GM18867 (cell line): ENCODE results near the gene ATP8B1.
"Not testable (repeated sequence)": the region's sequence is repeated elsewhere in the genome, so short reads cannot be mapped to it uniquely, and the experiment has no call there.

ENCODE experiments used
- ATAC-seq: cut with Tn5 transposase; IDR thresholded peaks from one replicate; pipeline ENCODE4 v1.9.1; 2021; ENCODE audit warnings: mild to moderate bottlenecking, moderate library complexity; ENCODE audit not compliant: unreplicated experiment

Gene ATP8B1

DNA sequence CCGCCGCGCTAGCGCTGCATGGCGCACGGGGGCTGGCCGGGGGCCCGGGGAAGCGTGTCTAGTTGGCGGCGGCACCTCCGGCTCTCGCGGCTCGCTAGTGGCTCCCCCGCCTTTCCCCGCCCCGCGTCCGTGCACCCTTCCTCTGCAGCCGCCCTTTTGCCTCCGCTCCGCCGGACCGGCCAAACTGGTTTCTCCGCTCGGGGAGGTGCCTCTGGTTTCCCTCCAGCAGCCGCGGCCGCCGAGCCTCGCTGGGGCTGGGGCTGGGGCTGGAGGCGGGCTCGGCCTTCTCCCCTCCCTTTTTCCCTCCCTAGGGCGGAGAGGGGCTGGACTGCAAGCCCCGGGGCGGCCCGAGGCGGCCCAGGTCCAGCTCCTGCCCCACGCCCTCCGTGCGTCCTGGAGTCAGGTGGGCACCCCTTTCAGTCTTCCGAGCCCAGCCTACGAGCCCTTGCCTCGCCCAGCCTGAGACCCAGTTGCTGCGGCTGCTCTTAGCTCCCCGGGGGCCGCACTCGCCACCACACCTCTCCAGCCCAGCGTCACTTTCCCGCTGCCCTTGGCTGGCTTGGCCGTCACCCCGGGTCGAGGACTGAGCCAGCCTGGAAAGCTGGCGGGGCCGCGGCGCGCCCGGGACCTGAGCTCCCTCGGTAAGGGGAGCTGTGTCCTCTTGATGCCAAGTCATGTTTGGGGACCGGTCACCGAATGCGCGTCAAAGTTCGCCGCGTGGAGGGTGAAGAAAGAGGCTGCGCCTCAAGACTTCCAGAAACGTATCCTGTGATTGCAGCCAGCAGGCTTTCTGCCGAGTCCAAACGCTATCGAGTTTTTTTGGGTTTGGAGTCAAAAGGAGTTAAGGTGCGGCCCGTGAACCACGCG lies at the start of gene ATP8B1:
Gene ATP8B1, minus strand, starts transcription at position 213 of the 867 bp plus-strand sequence. CDS start 71,508 bp downstream, outside the sequence.
- peak; percentile 67 for ATAC-seq

DNA sequence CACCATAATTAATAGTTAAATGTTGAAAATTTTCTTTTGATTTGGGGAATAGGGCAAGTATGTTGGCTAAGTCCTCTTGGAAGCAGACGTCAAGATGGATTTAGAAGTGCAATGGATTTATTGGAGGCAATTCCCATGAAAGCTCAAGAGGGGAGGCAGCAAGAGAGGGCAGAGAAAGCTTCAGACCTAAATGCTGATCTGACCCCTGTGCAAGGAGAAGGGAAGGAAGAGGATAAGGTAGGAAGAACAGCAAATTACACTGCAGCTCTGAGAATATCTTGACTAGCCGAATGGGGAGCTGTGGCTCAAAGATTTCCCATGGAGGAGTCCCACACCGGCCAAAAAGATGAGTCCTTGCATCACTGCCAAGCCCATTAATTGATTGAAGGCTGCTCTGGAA lies 46.9 kb upstream of the ATP8B1 start:
- ATAC-seq: no peak

DNA sequence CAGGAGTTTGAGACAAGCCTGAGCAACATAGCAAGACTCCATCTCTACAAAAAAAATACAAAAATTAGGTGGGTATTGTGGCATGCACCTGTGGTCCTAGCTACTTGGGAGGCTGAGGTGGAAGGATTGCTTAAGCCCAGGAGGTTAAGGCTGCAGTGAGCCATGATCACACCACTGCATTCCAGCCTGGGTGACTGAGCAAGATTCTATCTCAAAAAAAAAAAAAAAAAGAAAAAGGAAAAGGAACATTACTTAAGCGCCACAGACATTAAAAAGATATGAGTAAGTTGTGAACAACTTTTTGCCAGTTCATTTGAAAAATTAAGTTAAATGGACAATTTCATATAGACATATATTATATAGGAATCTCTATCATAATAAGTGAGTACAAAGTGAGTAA lies 45.3 kb upstream of the ATP8B1 start:
- ATAC-seq: not testable (repeated sequence)

DNA sequence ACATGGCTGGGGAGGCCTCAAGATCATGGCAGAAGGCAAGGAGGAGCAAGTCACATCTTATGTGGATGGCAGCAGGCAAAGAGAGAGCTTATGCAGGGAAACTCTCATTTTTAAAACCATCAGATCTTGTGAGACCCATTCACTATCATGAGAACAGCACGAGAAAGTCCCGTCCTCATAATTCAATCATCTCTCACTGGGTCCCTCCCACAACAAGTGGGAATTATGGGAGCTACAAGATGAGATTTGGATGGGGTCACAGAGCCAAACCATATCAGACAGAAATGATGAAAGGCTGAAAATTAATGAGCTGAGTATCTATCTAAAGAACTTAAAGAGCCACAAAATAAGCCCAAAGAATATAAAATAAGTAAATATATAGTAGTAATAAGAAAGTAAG lies 44.3 kb upstream of the ATP8B1 start:
- ATAC-seq: not testable (repeated sequence)

DNA sequence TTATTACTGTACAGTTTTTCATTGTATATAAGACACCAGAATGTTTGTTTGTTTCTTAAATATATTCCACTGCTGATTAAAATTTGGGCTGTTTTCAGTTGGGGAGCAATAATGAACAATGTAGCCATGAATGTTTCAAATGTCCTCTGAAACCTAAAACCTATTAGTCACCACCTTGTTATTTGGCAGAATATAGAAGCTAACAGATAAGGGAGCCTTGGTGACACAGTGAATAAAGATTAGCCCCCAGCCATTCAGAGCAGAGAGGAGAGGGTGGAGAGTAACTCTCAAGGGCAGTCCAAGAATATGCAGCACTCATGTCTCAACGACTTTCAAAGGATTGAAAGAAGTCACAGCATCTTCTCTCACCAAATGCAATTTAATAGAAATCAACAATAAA lies 43.1 kb upstream of the ATP8B1 start:
- no peak for ATAC-seq

DNA sequence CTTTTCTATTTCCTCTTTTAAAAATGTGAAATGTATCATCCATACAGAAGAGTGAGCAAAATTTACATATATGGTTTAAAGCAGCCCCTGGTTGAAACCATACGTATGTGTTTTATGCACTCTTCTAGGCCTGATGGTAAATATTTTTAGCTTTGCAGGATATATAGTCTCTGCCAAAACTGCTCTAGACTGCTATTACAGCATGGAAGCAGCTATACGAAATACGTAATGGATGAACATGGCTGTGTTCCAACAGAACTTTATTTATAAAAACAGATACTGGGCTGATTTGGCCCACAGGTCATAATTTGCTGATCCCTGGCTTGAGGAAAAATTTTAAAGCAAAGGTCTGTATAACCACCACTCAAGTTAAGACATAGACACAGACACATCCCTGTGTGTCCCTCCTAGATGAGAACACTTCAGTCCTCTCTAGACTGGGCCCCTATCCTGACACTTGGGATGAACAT lies 42.5 kb upstream of the ATP8B1 start:
- no peak for ATAC-seq

DNA sequence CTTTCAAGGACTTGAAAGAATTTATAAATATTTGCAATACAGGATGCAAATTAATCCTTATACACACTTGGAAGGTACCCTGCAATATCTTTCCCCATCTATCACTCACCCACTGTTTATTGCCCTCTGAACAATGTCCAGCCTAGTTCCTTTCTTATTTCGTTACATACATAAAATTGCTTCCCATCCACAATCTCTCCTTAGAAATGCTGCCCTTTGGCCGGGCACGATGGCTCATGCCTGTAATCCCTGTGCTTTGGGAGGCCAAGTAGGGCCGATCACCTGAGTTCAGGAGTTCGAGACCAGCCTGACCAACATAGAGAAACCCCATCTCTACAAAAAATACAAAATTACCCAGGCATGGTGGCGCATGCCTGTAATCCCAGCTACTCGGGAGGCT lies 41.2 kb upstream of the ATP8B1 start:
- ATAC-seq: no peak

DNA sequence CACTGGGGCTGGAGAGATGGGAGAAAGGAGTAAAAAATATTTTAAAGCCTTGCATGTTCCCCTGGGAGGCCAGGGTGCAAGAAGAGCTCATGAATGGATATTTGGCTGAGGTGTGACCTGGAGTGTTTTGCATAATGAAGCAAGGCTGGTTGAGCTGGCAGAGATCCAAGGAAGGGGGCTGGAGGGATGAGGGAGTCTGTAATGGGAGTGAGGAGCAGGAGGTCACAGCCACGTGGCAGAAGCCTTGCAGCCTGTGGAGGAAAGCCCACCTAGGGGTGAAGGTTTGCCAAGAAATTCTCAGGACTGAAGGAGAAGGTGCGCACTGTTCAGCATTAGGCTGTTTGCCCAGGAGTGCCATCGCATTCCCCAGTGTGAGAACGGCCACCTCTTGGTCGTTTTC lies 40.3 kb upstream of the ATP8B1 start:
- ATAC-seq: no peak

DNA sequence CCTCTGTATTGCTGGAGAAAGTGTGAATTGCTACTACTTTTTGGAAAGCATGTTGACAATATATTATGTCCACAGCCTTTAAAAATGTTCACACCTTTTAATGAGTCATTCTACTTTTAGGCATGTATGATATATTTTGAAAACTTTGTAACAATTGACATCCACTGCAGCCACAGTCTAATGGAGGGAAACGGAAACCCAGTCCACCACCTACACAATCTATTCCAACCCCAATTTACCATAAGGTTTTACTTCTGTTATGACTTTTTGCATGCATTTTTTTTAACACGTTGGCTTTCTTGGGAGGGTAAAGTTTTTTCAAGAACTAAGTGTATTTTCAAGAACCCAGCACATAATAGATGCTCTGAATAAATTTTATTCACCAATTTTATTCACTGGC lies 38.5 kb upstream of the ATP8B1 start:
- ATAC-seq: peak; percentile 55

DNA sequence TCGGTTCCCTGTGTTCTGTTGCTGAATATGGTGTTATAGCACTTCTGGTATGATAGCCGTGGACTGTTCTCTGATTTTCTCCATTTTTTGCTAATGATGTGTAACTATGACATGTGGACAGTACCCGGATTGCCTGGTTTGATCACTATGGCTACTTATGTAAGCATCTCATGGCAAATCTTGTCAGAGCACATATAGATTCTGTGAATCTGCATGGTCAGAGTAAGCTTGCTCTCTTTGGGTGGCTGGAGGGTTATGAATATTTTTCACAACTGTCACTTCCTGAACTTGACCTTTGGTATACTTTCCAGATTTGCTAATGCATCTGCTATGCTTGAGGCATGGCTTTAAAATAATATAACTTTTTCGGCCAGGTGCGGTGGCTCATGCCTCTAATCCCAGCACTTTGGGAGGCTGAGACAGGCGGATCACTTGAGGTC lies 36.8 kb upstream of the ATP8B1 start:
- no peak for ATAC-seq

DNA sequence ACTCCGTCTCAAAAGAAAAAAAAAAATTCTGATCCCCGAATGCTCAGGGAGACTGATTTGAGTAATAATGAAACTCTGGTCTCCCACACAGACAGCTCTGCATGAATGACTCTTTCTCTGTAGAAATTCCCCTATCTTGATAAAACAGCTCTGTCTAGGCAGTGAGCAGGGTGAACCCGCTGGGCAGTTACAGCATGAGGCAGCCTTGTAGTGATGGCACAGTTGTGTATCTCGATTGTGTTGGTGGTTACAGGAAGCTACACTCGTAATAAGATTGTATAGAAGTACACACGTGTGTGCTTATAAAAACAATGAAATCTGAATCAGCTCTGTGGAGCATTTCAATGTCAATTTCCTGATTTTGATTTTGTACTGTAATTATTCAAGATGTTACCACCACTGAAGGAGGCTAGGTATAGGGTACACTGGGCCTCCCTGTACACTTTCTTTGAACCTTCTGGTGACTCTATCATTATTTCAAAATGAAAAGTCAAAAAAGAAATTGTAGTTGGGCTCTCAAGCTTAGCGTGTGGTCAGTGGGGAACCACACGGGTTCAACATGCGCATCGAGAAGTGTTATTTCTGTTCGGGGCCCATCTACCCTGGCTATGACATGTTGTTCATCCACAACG lies 34.9 kb upstream of the ATP8B1 start:
- ATAC-seq: peak; percentile 74

DNA sequence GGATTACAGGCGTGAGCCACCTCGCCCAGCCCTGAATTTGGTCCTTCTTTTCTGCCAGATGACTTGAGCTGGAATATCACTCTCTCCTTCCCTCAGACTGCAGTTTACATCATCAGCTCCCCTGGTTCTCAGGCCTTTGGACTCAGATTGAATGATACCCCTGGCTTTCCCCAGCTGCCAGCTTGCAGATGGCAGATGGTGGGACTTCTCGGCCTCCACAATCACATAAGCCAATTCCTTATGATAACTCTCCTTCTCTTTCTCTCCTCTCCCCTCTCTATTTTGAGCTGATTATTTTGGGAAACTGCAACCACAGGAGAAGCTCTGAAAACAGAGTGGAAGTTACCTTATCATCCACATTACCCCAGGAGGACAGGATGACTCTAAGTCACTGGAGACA lies 33.4 kb upstream of the ATP8B1 start:
- ATAC-seq: no peak

DNA sequence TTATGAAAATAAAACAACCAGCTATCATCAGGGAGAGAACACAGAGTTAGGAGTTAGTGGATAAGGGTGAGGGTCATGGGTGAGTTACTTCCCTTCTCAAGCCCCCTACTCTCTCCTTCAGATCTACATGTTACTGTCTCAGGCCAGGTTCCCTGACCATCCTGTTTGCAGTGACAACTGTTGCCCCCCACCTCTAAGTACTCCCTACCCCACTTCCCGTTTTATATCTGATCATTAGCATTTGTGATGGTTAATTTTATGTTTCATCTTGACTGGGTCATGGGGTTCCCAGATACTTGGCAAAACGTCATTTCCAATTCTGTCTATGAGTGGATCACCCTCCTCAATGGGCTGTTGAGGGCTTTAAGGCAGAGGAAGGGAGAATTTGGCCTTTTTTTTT lies 32.8 kb upstream of the ATP8B1 start:
- no peak for ATAC-seq

DNA sequence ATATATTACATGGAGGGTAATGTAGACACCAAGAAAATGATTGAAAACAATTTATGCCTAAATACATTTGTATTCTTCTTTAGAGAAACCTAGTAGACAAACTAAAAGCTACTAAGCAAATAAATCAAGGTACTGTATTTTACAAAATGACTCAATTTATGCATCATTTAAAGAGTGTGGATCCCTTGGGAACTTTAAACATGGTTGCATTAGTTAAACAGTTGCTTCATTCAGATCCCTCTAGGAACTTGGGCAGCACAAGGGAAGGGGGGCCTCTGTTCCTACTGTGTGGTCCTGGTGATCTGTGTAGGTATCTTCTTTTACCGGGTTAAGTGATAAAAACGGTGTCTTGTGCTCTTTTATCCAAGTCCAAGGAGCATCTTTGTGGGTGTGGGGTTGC lies 31.5 kb upstream of the ATP8B1 start:
- no peak for ATAC-seq

DNA sequence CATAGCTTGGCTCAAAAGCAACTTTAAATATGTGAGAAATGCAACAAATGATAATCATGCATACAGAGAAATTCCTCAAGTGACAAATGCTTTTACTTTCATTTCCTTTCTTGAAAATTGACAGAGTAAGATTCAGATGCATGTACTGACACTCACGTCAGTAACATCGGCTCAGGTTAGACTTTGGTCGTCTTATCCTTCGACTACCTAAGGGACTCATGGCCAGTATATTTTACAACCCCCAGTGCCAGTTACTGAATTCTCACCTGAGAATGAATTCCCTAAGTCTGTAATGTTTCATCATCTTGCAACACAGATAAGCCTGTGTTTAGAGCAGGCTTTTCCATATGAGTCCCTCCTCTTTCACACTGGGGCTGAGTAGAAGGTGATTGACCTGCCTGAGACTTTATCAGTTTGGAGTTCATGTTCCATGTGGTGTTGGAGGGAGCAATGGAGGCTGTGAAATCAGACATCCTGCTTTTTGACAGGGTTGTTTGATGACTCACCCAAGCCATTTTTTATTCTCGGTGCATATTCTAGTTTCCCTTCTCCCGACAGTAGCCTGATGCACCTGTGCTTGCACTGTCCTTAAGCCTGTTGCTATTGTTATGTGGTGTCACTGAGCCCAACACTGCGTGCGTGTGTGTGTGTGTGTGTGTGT lies 30.5 kb upstream of the ATP8B1 start:
- ATAC-seq: peak; percentile 50

DNA sequence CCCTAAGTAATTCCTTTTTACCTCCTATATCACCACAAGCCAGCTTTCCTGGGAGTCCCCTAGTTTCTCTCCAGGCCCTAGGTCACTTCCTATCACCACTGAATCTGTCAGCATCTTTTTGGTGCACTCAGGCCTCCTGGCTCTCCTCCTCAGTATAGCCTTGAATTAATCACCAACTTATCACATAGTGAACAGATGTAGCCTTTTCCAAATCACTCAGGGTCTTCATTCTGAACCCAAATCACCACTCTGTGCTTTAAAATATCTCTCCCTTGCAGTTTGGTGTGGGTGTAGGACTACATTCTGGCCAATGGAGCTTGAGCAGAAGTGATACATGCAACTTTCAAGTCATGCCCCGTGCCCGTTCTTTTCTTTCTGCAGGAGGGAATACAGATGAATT lies 29.6 kb upstream of the ATP8B1 start:
- no peak for ATAC-seq

DNA sequence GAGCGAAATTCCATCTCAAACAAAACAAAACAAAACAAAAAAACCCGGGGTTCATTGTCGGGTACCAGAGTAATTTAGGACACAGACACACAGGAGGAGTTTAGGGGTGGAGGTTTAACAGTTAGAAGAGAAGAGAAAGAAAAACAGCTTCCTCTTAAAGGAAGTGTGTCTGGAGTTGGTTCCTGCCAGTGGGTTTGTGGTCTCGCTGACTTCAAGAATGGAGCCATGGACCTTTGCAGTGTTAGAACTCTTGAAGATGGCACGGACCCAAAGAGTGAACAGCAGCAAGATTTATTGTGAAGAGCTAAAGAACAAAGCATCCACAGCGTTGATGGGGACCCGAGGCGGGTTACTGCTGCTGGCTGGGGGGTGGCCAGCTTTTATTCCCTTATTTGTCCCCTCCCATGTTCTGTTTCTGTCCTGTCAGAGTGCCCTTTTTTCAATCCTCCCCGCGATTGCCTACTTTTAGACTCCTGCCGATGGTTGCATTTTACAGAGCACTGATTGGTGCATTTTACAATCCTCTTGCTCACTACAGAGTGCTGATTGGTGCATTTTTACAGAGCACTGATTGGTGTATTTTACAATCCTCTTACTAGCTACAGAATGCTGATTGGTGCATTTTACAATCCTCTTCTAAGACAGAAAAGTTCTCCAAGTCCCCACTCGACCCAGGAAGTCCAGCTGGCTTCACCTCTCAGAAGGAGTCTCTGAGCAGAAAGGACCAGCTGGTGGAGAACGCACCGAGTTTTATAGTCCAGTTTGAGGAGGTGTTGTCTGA lies 28.7 kb upstream of the ATP8B1 start:
- ATAC-seq: no peak

DNA sequence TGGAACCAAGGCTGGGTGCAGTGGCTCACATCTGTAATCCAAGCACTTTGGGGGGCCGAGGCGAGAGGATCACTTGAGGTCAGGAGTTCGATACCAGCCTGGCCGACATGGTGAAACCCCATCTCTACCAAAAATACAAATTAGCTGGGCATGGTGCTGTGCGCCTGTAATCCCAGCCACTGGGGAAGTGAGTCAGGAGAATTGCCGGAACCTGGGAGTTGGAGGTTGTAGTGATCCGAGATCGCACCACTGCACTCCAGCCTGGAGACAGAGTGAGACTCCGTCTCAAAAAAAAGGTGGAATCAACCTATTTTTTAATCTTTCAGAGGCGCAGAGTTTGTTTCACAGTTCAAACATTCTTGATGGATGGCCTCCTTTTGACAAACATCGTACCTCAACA lies 24.5 kb upstream of the ATP8B1 start:
- no peak for ATAC-seq

DNA sequence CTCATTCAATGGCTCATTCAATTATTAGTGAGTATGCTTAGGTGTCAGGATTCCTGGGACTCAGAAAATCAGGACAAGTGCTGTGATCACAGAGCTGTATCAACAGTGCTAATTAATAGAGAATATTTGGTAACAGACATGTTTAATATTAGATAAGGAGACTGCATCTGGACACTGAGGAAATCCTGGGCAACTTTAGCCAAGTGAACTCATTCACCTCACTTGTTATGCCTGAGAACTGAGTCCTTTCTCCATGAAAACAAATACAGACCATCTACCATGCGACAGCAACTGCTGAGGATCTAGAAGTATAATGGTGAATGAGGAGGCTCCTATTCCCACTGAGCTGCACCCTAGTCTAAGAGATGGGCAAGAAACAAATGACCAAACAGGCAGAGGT lies 23.1 kb upstream of the ATP8B1 start:
- ATAC-seq: no peak

DNA sequence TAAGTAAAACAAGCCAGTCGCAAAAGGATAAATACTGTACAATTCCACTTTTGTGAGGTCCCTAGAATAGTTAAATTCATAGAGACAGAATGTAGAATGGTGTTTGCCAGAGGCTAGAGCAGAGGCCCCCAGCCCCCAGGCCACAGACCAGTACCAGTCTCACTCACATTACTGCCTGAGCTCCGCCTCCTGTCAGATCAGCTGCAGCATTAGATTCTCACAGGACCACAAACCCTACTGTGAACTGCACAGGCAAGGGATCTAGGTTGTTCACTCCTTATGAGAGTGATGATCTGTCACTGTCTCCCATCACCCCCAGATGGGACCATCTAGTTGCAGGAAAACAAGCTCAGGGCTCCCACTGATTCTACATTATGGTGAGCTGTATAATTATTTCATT lies 17.5 kb upstream of the ATP8B1 start:
- not testable (repeated sequence) for ATAC-seq
